Upper lobe of right lung (tissue), 1 donor: ENCODE data around the gene NTNG1. TPM values are rescaled to one million over a fixed set of nuclear protein-coding genes. Genes with fewer than 3 reads are reported as not detected.

Source experiments
- ATAC-seq: fragments of 200-7000 bp; cut with Tn5 transposase; one replicate; pipeline ENCODE4 v1.9.1; 2020; ENCODE audit warnings: mild to moderate bottlenecking, moderate library complexity
- DNase-seq: peaks from one replicate; pipeline ENCODE4 v3.0.0-alpha.2; 2020
- H3K27ac ChIP-seq: fragments of 200-600 bp; one replicate; pipeline ENCODE4 v1.8.0; 2022
- H3K27me3 ChIP-seq: fragments of 200-600 bp; one replicate; pipeline ENCODE4 v1.8.0; 2022; ENCODE audit warnings: mild to moderate bottlenecking
- H3K36me3 ChIP-seq: fragments of 200-600 bp; one replicate; pipeline ENCODE4 v1.8.0; 2022
- H3K4me1 ChIP-seq: fragments of 200-600 bp; one replicate; pipeline ENCODE4 v1.8.0; 2022
- H3K4me3 ChIP-seq: fragments of 200-600 bp; one replicate; pipeline ENCODE4 v1.8.0; 2022; ENCODE audit warnings: mild to moderate bottlenecking
- H3K9me3 ChIP-seq: fragments of 200-600 bp; one replicate; pipeline ENCODE4 v1.8.0; 2022
- intact Hi-C: fragments of 100-400 bp; cut with DNase I; formaldehyde crosslinking; loops from one replicate; pipeline ENCODE4 v1.11.0; 2022
- total RNA-seq: library from RNA; stranded (reverse); fragmentation: NEBNext Ultra II Directional; extraction: Animal tissue kit (Norgen Biotek cat#: 25700); gene quantifications from one replicate; pipeline ENCODE4 v1.2.1, GENCODE V29; 2021
- TF ChIP-seq, protein P1 (sequence below): fragments of 200-600 bp; IDR thresholded peaks from one replicate; pipeline ENCODE4 v1.8.0; 2022; ENCODE audit warnings: antibody characterized with exemption
- donor health status: DM: no; HTN: yes; CAD: no; lungs with severe emphysema.

The NTNG1 gene
- total RNA-seq, 1 donor from 2014 or later = 12.6 TPM

DNA sequence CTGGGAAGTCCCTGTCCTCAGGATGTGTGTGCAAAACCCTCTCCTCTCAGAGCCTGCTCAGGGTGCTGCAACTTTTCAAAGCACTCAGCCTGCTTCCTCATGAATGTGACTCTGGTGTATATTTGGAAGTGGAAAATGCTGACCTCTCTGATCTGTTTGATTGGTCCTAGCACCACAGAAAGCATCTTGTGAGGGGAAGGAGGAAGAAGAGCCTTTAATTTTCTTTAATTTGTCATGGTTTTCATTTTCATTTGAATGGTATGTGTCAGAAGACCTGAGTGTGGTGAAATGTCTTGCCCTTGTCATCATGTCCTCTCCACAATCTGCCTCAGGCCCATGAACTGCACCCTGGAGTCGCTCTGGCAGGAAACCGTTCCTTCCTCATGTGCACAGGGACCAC lies 383.5 kb downstream of the NTNG1 start:
- DNase-seq (no peak), ATAC-seq (no peak)
- no peaks in the 10 kb centered on the region for H3K9me3 ChIP-seq
- intact Hi-C loops = no loop called here
- no peaks in the 10 kb centered on the region for H3K4me1 ChIP-seq
- no peak overlapping the region for H3K4me3 ChIP-seq
- no peak overlapping the region for H3K27ac ChIP-seq
- TF ChIP-seq, protein P1, sequence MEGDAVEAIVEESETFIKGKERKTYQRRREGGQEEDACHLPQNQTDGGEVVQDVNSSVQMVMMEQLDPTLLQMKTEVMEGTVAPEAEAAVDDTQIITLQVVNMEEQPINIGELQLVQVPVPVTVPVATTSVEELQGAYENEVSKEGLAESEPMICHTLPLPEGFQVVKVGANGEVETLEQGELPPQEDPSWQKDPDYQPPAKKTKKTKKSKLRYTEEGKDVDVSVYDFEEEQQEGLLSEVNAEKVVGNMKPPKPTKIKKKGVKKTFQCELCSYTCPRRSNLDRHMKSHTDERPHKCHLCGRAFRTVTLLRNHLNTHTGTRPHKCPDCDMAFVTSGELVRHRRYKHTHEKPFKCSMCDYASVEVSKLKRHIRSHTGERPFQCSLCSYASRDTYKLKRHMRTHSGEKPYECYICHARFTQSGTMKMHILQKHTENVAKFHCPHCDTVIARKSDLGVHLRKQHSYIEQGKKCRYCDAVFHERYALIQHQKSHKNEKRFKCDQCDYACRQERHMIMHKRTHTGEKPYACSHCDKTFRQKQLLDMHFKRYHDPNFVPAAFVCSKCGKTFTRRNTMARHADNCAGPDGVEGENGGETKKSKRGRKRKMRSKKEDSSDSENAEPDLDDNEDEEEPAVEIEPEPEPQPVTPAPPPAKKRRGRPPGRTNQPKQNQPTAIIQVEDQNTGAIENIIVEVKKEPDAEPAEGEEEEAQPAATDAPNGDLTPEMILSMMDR = no peak
- no peaks in the 10 kb centered on the region for H3K36me3 ChIP-seq
- H3K27me3 ChIP-seq = no peaks in the 10 kb centered on the region

DNA sequence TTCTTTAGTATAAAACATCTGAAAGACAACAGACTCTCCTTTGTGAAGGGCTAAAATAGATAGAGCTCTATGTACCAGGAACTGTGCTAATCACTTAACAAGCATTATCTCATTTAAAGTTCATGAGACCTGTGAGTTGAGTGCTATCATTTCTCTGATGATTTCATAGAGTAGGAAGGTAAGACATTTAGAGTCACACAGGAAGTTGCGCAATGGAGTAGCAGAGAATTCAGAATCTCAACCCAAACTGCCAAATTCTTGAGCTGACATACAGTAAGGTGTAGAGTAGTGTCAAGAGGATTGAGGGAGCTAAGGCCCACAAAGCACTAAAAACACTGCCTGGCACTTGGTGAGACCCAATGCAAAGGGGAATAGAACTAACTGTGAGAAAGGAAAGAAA lies 384.3 kb downstream of the NTNG1 start:
- intact Hi-C loops = no loop called here
- ATAC-seq (no peak), DNase-seq (no peak)
- TF ChIP-seq, protein P1 = no peak
- no peak overlapping the region for H3K4me3 ChIP-seq
- H3K9me3 ChIP-seq = no peaks in the 10 kb centered on the region
- H3K27me3 ChIP-seq = no peaks in the 10 kb centered on the region
- H3K27ac ChIP-seq = no peak overlapping the region
- H3K4me1 ChIP-seq = no peaks in the 10 kb centered on the region
- H3K36me3 ChIP-seq = no peaks in the 10 kb centered on the region

DNA sequence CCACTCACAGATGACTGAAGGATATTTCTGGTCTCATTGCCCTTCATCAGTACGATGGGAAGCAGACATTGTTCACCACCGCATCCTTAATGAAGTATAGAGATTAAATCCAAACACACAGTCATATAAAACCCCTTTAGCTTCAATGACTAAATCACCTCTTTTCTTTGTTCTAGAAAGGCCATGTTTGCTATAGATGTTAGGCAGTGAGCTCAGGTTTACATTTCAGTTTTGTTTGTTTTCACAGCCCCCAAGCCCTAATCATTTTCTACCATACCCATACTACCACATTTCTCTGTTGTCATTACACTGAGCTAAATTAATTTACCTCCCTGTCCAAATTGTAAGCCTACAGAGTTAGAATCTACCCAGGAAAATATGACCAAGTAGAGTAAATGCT lies 385.1 kb downstream of the NTNG1 start:
- no peak overlapping the region for H3K4me3 ChIP-seq
- ATAC-seq (no peak), DNase-seq (no peak)
- no peaks in the 10 kb centered on the region for H3K27me3 ChIP-seq
- TF ChIP-seq, protein P1 = no peak
- intact Hi-C loops = no loop called here
- H3K36me3 ChIP-seq = no peaks in the 10 kb centered on the region
- H3K27ac ChIP-seq = no peak overlapping the region
- no peaks in the 10 kb centered on the region for H3K4me1 ChIP-seq
- no peaks in the 10 kb centered on the region for H3K9me3 ChIP-seq

DNA sequence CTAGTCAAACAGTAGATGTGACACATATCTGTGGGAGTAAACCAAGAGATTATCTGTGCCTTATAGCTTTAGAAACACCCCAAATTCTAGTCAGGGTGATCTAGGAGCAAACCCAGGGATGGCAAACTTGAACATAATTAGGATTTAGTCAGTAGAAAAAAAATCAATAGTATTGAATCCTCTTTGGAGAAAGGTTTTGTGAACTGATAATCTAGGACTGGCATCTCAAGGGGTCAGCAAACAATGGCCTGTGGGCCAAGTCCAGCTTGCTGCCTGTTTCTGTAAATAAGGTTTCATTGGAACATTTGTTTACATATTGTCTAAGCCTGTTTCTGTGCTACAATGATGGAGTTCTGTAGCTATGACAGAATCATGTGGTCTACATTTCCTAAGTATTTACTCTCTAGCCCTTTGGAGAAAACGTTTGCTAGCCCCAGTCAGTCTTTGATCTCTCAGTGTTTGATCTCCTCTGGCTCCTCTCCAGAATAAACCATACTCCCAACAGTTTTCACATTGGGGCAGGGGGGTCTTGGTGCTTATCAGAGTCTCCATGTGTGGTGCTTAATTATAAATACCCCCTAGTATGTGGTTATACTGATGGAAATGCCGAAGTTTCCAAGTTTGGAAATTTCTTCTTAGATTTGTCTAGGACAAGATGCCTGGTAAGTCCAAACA lies 385.8 kb downstream of the NTNG1 start:
- intact Hi-C loops = no loop called here
- no peak for DNase-seq

DNA sequence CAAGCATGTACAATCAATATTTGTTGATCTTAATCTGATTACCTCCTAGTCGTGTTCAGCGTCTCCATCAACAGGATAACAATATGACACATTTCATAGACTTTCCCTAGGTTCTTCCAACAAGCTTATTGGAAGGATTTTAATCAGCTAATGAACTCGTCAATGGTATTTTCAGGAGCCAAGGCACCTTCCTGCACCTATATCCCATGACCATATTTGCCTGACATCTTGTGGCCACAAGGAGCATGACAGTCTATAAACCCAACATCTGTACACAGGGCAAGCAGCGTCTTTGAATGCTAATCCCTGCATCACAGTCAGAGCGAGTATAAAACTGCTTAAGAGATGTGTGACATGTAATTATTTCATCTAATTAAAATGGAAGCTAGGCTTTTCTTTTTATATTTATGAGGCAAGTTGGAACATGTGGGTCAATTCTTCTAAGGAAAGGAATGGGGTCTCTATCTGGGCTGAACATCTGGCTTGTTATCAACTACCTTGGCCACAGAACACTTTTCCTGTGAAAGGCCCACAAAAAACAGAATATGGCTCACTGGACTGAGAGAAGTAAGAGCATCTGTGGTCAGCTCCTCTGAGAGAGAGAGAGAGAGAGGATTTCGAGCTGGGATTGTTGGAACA lies 388.8 kb downstream of the NTNG1 start:
- Histone ChIP-seq H3K27me3 (no peaks in the 10 kb centered on the region), H3K36me3 (no peaks in the 10 kb centered on the region), H3K27ac (no peak overlapping the region), H3K4me1 (no peaks in the 10 kb centered on the region), H3K9me3 (no peaks in the 10 kb centered on the region), H3K4me3 (no peak overlapping the region)
- DNase-seq (no peak), ATAC-seq (peak; percentile 87)
- intact Hi-C loops = loop anchor here (10.0 kb wide), 1 partner anchor 255 kb away; no protein-coding TSS in a partner anchor
- TF ChIP-seq, protein P1 = peak; percentile 75

More for the DNA sequence above, 385.8 kb downstream of the NTNG1 start:
- Histone ChIP-seq H3K4me3 (no peak overlapping the region), H3K27me3 (no peaks in the 10 kb centered on the region), H3K27ac (no peak overlapping the region), H3K9me3 (no peaks in the 10 kb centered on the region), H3K4me1 (no peaks in the 10 kb centered on the region), H3K36me3 (no peaks in the 10 kb centered on the region)
- no peak for ATAC-seq
- TF ChIP-seq, protein P1 = no peak
